HG03060 (cell line): ENCODE results near the gene CCDC169.
"Not testable (repeated sequence)": the region's sequence is repeated elsewhere in the genome, so short reads cannot be mapped to it uniquely, and the experiment has no call there.

Experiments used
- ATAC-seq: cut with Tn5 transposase; IDR thresholded peaks from one replicate; pipeline ENCODE4 v1.9.1; 2021; ENCODE audit warnings: low read depth, moderate number of reproducible peaks; ENCODE audit not compliant: unreplicated experiment

Gene CCDC169

DNA sequence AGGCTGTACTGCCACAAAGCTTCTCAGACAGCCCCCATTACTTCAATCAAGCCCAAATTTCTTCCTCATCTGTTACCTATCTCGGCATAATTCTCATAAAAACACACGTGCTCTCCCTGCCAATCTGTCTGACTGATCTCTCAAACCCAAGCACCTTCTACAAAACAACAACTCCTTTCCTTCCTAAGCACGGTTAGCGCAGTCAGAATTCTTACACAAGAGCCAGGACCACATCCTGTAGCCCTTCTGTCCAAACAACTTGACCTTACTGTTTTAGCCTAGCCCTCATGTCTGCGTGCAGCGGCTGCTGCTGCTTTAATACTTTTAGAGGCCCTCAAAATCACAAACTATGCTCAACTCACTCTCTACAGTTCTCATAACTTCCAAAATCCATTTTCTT, 22.2 kb upstream of the CCDC169 start:
- ATAC-seq: not testable (repeated sequence)

DNA sequence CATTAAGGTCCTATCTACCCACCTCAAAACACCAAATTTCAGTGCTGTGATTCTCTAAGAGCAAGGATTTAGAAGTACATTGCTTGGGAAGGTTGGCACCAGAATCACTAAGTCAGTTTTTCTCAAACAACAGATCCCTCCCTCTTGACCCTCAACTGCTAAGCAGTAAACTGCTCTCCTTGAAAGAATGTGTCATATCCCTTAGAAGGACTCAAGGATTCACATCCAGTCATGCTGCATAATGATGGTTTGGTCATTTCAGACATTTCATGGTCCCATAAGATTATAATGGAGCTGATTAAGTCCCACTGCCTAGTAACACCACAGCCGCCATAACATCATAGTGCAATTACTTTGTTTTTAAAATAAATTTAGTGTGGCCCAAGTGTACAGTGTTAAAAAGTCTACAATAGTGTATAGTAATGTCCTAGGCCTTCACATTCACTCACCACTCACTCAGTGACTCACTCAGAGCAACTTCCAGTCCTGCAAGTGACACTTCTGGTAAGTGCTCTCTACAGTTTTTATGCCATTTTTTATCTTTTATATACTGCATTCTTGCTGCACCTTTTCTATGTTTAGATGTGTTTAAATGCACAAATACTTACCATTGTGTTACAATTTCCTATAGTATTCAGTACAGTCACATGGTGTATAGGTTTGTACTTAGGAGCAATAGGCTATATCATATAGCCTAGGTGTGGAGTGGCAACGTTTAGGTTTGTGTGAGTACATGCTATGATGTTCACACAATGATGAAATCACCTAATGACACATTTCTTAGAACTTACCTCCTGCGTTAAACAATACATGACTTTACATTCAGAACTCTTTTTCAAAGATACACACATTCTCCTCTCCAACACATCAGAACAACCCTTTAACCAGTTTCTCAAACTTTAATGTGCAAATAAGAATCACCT, 15.7 kb upstream of the CCDC169 start:
- no peak for ATAC-seq

DNA sequence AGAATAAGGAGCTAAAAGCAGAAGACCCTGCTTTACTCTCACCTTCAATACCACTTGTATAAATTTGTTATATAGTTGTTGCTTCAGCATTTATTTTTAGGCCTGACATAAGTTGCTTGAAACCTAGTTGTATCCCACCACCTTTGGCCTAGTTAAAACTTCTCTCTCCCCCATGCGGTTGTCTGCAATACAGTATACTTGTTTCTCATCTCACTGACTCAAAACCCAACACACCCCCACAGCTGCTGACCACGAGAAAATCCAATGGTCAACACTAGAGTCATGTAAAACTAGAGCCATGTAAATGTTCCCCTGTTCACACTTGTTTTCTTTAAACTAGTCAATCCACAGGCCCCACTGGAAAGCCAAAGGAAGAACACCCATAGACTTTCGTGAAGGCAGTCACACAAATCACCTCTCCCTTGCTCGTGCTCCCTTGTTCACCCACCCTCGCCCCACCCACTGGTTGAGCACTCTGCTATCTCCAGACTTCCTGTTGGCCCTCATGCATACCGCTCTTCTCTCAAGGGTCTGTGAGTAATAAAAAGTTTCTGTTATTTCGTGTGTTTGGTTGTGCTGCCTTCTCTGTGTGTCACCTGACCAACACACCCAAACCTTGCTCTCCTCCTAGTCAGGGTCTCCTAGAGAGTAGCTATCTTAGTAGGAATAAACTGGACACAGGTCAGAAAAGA, 12.9 kb upstream of the CCDC169 start:
- no peak for ATAC-seq

DNA sequence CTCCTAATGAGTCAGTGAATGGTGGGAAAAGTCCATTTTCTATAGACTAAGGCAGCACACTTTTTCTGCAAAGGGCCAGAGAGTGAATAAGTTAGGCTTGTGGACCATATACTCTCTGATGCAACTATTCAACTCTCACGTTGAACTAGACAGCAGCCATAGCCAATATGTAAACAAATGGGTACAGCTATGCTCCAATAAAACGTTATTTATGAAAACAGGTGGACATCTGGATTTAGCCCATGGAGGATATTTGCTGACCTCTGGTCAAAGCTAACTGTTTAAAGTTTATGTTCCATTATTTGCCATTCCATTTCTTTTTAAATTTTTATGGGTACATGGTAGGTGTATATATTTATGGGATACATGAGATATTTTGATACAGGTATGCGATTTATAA, 4.7 kb upstream of the CCDC169 start:
- ATAC-seq: no peak

DNA sequence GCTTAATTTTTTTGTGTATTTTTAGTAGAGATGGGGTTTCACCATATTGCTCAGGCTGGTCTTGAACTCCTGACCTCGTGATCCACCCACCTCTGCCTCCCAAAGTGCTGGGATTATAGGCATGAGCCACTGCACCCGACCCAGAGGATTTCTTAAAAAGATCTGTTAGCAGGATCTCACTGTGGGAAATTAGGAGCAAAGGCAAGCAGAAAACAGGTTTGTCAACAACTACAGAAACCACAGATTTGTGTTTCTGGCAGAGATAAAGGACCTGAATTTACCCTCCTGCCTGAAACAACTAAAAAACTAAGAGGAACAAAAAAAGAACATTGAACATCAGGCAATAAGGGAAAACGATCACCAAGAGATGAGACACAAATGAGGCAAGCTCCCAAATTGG, 1.9 kb upstream of the CCDC169 start:
- ATAC-seq: not testable (repeated sequence)

DNA sequence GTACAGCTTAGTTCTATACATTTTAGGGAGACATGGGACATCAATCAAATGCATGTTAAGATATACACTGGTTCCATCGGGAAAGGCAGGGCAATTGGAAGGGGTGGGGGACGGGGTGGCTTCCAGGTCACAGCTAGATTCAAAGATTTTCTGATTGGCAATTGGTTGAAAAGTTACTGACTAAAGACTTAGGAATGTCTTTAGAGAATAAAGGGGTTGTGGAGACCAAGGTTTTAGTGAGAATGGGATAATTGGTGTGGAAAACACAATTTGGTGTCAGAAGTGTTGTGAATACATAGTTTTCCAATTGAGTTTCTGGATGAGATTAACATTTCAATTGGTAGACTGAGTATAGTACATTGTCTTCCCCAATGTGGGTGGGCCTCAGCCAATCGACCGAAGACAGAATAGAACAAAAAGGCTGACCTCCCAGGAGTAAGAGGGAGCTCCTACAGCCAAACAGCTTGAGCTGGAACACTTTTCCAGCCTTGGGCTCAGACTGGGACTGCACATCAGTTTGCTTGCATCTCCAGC, 988 bp upstream of the CCDC169 start:
- no peak for ATAC-seq

DNA sequence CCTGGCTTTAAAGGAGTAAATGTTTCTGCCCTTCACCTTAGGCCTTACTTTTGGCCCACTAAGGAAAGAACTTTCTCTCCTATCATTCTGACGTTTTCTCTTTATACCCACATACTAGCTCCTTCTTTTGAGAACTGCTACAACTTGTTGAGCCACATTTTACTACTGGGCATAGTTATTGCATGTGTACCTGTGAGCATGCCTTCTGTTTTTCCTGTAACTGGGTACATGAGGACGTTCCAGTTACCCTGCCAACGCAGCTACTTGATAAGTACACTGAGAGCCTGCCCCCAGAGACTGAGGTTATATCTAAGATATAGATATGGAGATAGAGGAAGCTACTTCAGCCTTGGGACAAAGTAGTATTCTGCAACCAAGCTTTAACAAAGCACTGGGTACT, 3.5 kb downstream of the CCDC169 start:
- ATAC-seq: no peak

DNA sequence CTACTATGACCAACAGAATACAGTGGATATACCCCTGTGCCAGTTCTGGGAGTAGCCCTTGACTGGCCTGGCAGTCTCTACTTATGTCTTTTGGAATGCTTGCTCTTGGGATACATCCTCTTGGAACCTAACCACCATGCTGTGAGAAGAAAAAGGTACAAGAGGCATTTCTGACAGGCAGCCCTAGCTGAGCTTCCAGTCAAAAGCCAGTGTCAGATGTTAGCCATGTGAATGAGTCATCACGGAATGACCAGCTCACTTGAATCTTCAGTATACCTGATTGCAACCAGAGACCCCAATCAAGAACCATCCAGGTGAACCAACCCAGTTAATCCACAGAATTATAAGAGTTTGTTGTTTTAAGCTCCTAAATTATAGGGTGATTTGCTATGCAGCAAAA, 4.1 kb downstream of the CCDC169 start:
- ATAC-seq: no peak

DNA sequence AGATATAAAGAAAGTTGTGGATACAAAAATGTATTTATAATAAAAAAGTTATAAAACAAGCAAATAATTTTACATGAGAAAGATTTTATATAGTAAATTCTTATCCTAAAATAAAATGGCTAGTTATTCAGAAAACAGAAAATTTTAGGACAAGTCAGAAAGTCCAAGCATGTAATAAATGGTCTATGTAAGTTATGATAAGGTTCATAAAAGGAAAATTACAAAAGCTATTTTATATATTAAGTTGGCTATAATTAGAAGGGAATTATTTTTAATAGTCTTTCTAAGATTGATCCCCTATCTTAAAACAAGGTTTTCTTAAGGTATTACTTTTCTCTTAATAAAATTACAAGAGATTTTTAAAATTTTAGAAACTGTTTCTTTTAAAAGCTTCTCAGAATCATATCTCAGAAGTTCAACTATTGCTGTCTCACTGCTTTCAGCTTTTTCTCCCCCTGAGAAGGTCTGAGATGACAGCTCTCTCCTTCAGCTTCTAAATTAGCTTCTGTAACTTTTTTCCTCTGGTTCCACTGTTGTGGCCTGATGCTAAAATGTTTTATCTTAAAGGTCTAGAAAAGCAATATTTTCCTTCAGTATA, 8.7 kb downstream of the CCDC169 start:
- no peak for ATAC-seq

DNA sequence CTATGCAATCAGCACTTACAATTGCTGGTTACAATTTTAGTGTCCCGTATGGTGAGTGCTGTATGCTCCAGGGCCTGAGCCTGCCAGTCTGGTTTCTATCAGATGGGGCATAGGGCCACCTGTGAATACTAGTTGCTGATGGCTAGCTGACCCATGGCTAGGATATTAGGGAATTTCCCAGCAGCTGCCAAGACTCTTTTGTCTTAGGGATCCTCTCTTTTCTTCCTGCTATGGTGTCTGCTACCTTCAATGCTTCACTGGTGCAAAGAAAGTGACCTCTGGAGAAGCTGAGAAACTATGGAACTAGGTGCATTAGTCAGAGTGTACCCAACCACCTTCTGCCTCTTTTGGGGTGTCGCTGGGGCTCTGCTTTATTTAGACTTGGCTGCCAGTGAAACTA, 11.6 kb downstream of the CCDC169 start:
- ATAC-seq: no peak

DNA sequence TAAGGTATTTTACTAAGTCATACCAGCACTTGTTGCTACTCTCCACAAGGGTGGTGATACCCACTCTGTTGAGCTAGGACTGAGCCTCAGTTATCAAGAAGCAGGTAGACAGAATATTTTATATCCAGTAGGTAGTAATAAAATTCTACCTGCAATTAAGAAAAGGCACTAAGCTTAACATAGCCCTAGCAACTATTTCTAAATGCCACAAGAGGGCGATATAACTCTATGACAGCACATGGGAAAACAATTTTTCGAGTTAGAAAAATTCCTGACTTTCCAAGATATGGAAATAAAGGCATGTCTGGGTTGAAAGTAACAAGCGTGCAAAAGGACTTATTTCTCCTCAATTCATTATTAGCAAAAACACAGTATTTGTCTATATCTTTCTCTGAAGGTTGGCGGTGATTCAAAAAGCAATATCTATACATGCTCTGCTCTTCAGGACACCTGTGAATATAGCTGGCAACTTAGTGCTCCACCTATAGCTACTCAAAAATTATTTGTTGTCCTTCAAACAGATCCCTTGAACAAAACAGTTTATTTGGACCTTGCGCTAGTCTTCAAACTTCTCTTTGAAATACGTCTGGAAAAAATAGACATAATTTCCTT, 14.7 kb downstream of the CCDC169 start:
- no peak for ATAC-seq

DNA sequence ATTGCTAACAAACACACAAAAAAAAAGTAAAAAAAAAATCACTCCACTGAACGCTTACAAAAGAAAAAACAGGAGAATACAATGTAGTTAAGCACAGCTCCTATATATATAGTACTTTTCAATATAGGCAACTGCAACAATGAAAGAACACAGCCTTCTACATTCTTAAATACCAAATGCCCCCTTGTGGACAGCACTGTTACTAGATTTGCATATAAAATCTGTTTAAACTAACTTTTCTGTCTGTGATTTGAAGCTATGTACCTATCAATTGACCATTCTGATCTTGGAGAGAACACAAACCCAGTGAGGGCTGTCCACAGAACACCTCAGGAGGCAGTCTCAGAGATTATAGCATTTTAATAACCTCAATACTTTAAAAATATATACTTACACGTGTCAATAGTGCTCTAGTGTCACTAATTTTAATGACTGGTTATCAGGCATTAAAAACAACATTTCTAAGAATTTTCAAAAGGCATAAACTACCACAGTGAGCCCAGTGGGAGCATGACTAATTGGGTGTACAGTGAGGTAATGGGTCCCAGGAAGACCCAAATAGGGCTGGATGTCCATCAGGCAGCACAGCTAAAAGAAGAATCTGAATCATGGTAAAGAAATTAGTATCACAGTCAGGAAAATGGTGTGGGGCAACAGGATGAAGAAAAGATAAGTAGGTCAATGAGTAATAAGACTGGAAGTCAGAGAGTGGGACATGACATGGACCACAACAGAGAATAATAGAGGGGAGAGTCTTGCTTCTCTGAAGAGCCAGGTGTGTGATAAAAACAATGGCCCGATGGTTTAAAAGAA, 22.2 kb downstream of the CCDC169 start:
- ATAC-seq: no peak

DNA sequence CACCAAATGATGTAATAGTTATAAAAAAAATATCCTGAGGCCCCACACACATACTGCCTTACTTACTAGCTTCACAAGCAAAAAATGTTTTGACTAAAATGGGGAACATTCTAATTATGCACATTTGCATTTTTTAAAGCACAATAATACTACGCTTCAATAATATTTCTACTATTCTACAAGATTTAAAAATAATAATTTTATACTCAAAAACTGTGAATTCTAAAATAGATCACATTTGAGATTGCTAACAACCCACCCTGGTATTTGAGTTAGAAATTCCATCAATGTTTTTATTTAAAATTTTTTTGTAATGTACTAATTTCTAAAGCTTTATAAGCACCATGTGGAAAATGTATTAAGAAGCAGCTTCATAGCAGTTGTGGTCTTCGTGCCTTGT, 24.2 kb downstream of the CCDC169 start:
- ATAC-seq: no peak

DNA sequence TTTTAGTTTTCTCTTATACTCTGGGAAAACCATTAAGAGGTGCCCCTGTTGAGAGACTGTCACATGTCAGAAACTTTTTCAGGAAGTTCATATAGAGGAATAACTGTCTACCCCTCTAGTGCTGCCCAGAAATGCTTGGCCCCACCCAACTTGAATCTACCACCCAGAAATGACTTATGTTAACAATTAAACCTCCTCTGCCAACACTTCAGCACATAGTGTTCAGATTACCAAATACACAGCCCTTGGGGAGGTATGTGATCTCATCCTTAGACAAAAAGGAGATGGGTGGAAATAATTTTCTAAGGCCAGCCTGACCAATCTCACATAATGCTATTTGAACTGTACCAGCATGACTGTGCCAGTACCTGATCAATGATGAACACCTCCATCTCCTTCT, 35.6 kb downstream of the CCDC169 start:
- no peak for ATAC-seq

DNA sequence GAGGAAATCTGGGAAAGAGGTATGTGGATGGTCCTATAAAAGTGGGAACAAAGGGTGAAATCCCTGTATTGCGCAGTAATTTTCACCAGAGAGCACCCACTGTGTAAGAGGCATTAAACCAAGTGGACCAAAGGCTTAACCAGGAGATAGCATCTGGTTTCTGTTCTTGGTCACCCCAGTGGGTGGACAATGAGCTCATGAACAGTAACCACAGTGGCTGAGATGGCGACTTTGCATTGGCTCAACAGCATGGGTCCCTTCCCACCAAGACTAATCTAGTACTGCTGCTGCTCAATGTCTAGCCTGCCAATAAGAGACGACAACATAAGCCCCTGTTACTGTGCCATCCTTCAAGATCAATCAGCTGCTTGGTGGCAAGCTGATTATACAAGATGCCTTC, 36.6 kb downstream of the CCDC169 start:
- no peak for ATAC-seq

DNA sequence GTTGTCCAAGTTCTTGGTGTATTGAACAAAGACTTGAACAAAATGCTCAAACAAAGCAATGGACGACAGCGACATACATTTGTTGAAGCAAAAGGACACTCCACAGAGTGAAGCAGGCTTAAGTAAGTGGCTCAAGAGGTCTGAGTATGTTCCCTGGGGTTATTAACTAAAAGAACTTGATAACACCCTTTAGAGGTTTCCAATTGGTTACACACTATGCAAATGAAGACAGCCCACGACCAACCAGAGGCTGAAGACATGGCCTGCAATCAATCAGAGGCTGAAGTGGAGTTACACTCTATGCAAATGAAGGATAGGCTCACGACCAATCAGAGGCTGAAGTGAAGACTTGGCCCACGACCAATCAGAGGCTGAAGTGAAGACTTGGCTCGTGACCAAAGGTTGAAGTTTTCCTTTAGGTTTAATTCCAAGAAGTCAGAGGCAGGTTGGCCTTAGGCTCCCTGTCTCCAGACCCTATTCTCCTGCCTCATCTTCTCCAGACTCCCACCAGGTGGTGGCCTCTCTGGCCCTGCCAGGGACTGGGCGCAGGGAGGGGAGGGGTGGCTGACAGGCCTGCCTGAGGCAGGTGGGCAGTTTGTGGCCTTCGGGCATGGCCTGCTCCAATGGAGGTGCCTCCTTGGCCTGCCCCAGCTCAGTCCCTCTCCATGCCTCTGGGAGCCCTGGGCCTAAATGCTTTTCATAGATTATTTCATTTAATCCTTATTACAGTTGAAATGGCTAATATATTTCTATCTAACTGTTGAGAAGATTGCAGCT, 38.1 kb downstream of the CCDC169 start:
- ATAC-seq: no peak

DNA sequence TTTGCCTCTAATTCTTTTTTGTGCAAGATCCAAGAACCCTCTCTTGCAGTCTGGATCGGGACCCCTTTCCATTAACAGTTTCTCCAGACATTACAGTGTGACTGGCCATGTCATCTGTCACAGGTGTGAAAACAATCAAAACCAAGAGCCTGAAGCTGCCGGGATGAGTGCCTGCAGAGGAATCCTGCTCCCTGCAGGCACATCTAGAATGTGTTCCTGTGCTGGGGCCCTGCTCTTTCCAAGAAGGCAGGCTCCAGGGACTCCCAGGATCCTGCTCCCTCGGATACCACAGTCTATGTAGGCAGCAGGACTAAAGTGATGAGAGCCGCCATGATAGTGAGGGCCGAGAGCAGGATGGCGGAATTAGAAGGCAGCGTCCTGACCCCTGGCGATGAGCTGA, 38.8 kb downstream of the CCDC169 start:
- ATAC-seq: no peak

DNA sequence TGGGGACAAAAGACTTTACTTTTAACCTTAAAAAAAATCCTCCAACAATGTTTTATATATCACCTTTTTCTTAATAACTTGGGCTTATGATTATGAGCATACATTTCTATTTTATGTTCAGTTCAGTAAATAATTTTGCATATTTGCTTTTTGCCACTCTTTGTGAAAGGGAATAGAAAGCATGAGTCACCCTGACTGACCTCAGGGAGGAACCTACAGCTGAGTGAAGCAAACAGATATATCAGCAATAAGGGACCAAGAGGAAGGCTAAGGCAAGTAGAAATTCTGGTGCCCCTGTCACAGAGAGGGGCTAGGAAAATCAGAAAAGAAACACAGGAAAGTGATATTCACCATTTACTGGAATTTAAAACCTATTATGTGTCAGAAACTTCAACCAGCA, 46.1 kb downstream of the CCDC169 start:
- no peak for ATAC-seq

DNA sequence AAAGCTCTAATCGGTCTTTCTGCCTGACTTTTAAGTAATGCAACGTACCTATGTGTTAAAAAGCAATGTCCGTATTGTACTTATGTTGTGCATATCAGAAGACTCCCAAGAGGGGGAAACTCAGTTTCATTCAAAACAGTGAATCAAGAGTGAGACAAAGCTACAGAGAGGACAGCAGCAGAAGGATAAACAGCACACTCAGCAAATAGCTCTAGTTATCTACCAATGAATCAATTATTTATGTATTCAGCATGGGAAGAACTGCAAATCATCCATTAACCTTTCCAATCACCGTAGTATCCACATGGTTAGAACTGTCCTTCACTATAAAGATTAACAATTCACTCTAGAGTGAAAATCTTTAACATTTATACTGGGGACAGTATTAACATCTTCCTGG, 46.6 kb downstream of the CCDC169 start:
- ATAC-seq: no peak
